Testis (tissue), 2 donors: ENCODE results near the gene CHTF8.

Source experiments
- CTCF ChIP-seq, 3 experiments: fragments of 450-650 bp in 2 of 3; fragments of 200-600 bp in 1 of 3; sonication (generic) in 1 of 3; IDR thresholded peaks; one replicate each; pipeline ENCODE4 v1.5.1; 2016 to 2019; ENCODE audit warnings: antibody characterized with exemption in 3 of 3, mild to moderate bottlenecking in 2 of 3, moderate library complexity in 1 of 3
- POLR2A ChIP-seq: fragments of 450-650 bp; IDR thresholded peaks from one replicate; pipeline ENCODE4 v1.6.1; 2017; ENCODE audit warnings: antibody characterized with exemption, mild to moderate bottlenecking, moderate library complexity

GRCh38 chr16:69157196-69157595 lies 24.8 kb upstream of the CHTF8 start:
- TF ChIP-seq CTCF (IDR thresholded peaks at IDR 0.05) (no peak), POLR2A (no peak)
